ENCODE measurements around the gene CETN3.

CETN3 gene

DNA sequence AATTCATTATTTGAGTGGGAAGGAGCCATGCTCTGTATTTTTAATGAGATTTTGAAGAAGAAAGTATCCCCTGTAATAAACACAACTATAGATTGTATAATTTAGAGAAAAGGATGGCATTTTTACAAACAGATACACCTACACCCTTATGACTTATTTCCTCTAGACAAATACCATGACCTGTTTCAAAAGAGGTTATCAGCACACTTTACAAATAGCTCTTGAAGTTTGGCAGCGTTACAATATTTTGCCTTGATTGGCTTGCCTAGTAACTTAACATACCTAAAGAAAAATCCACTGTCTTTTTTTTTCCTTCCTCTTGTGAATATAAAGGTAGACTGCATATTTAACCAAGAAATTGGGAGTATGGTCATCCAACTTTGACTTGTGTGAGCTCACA is 28.5 kb upstream of the CETN3 start:
- Histone ChIP-seq H3K4me3 (ENCODE audit: low read length) (no peak overlapping the region), H3K9me3 (ENCODE audit: control insufficient read depth, insufficient read depth, low read length) (no peaks in the 10 kb centered on the region), H3K27me3 (ENCODE audit: control insufficient read depth, low read length) (peaks cover 22% of the 10 kb centered on the region), H3K4me2 (ENCODE audit: low read length) (no peak overlapping the region), H3F3A (ENCODE audit: control insufficient read depth, insufficient read depth) (no peaks in the 10 kb centered on the region), H3K79me2 (ENCODE audit: control insufficient read depth, low read length) (no peaks in the 10 kb centered on the region), H3K9me2 (replicated peaks; ENCODE audit: control insufficient read depth, low read length) (no peaks in the 10 kb centered on the region), H3K36me3 (ENCODE audit: control insufficient read depth, low read length) (no peaks in the 10 kb centered on the region), H3K4me1 (ENCODE audit: control insufficient read depth, low read length) (peaks cover 6% of the 10 kb centered on the region; the same call in 1 of the 2 replicates), H4K20me1 (ENCODE audit: control insufficient read depth, insufficient read depth, low read depth, low read length) (no peaks in the 10 kb centered on the region), H3K27ac (ENCODE audit: low read depth, low read length) (no peak overlapping the region)
- no peak for TF ChIP-seq CTCF (IDR thresholded peaks at IDR 0.05; ENCODE audit: low read depth, low read length, poor library complexity, severe bottlenecking)
- no peak for TF ChIP-seq EZH2phosphoT487 (IDR thresholded peaks at IDR 0.05; ENCODE audit: borderline replicate concordance, low read length)

- no peaks in the 10 kb centered on the region for H3K79me2 ChIP-seq (ENCODE audit: control insufficient read depth, low read length)
- H3K27ac ChIP-seq (ENCODE audit: low read depth, low read length), result no peak overlapping the region
- H3K9me2 ChIP-seq (replicated peaks; ENCODE audit: control insufficient read depth, low read length), result no peaks in the 10 kb centered on the region
- H3F3A ChIP-seq (ENCODE audit: control insufficient read depth, insufficient read depth), result no peaks in the 10 kb centered on the region
- peaks cover 22% of the 10 kb centered on the region for H3K27me3 ChIP-seq (ENCODE audit: control insufficient read depth, low read length)
- H3K4me2 ChIP-seq (ENCODE audit: low read length), result no peak overlapping the region
- H4K20me1 ChIP-seq (ENCODE audit: control insufficient read depth, insufficient read depth, low read depth, low read length), result no peaks in the 10 kb centered on the region
- no peak for TF ChIP-seq EZH2phosphoT487 (IDR thresholded peaks at IDR 0.05; ENCODE audit: borderline replicate concordance, low read length)
- no peak for TF ChIP-seq CTCF (IDR thresholded peaks at IDR 0.05; ENCODE audit: low read depth, low read length, poor library complexity, severe bottlenecking)
- H3K4me3 ChIP-seq (ENCODE audit: low read length), result no peak overlapping the region
- no peaks in the 10 kb centered on the region for H3K36me3 ChIP-seq (ENCODE audit: control insufficient read depth, low read length)
- no peaks in the 10 kb centered on the region for H3K9me3 ChIP-seq (ENCODE audit: control insufficient read depth, insufficient read depth, low read length)
- peaks cover 6% of the 10 kb centered on the region; the same call in 1 of the 2 replicates for H3K4me1 ChIP-seq (ENCODE audit: control insufficient read depth, low read length)
These were observed 28.1 kb upstream of the CETN3 start for GRCh38 chr5:90437663-90438062.

DNA sequence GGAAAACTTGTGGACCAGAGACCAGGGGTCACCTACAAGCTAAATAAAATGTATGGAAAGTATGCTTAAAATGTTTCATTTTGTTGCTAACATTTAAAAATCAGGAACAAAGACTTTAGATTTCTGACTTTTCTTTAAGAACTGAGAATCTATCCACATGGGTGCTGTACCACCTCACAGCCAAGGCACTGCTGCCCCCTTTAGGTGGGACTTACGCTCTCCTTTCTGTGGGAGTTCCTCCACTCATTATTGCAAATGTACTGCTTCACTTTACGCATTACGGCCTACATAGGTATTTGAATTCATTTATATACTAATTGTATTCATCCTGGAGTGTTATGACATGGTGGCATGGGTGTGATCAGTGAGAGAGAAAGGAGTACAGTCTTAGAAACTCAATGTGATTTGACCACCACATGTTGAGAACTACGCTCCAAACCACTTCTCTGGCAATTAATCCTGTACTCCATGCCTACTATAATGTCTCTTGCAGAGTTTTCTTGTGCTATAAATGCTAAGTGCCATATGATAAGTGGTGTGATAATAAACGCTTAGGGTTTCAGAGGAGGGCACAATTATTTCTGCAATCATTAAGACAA is 24.7 kb upstream of the CETN3 start:
- TF ChIP-seq CTCF (IDR thresholded peaks at IDR 0.05; ENCODE audit: low read depth, low read length, poor library complexity, severe bottlenecking) (peak; percentile 82), EZH2phosphoT487 (IDR thresholded peaks at IDR 0.05; ENCODE audit: borderline replicate concordance, low read length) (no peak)

More for the DNA sequence above, 24.7 kb upstream of the CETN3 start:
- no peaks in the 10 kb centered on the region for H3F3A ChIP-seq (ENCODE audit: control insufficient read depth, insufficient read depth)
- no peaks in the 10 kb centered on the region for H3K36me3 ChIP-seq (ENCODE audit: control insufficient read depth, low read length)
- H4K20me1 ChIP-seq (ENCODE audit: control insufficient read depth, insufficient read depth, low read depth, low read length), result no peaks in the 10 kb centered on the region
- no peak overlapping the region for H3K27ac ChIP-seq (ENCODE audit: low read depth, low read length)
- H3K9me2 ChIP-seq (replicated peaks; ENCODE audit: control insufficient read depth, low read length), result no peaks in the 10 kb centered on the region
- H3K27me3 ChIP-seq (ENCODE audit: control insufficient read depth, low read length), result peaks cover 31% of the 10 kb centered on the region
- no peak overlapping the region for H3K4me3 ChIP-seq (ENCODE audit: low read length)
- no peak overlapping the region for H3K4me2 ChIP-seq (ENCODE audit: low read length)
- no peaks in the 10 kb centered on the region for H3K79me2 ChIP-seq (ENCODE audit: control insufficient read depth, low read length)
- no peaks in the 10 kb centered on the region for H3K4me1 ChIP-seq (ENCODE audit: control insufficient read depth, low read length)
- no peaks in the 10 kb centered on the region for H3K9me3 ChIP-seq (ENCODE audit: control insufficient read depth, insufficient read depth, low read length)
